A549 (cell line): ENCODE measurements around the gene DLGAP1. TPM values are rescaled to one million over a fixed set of nuclear protein-coding genes. Genes with fewer than 3 reads are reported as not detected.

Source experiments
- ATAC-seq, 2 experiments: fragments of 200-7000 bp in 1 of 2; fragments of >200 bp in 1 of 2; cut with Nextera tagmentation in 1 of 2; cut with Tn5 transposase in 1 of 2; 3 replicates each; pipeline versions ENCODE4 v1.8.0 to v1.9.1; 2018 to 2020; ENCODE audit warnings: mild to moderate bottlenecking in 1 of 2, moderate library complexity in 1 of 2
- CTCF ChIA-PET: fragments of 300-600 bp; sonication (Branson Sonifier 250); formaldehyde crosslinking; extraction: SDS; loops from one replicate; lab custom pipeline; 2021; ENCODE audit warnings: antibody characterized with exemption, inconsistent platforms; lab: Yijun Ruan, JAX
- POLR2A ChIA-PET: fragments of 350-600 bp; formaldehyde crosslinking; extraction: SDS; loops from one replicate; lab custom pipeline; 2021; ENCODE audit warnings: antibody characterized with exemption, inconsistent platforms; lab: Yijun Ruan, JAX
- DNase-seq, 2 experiments: peaks; one replicate each; pipeline versions ENCODE4 v3.0.0 to v3.0.0-alpha.2; 2011 to 2016; ENCODE audit warnings: low read depth in 1 of 2, low spot score in 1 of 2
- FAIRE-seq: peaks from 2 replicates; lab custom pipeline; 2011; peaks lifted over from hg19 to GRCh38; lab: Jason Lieb, UNC
- H3K27ac ChIP-seq, 2 experiments: fragments of >200 bp; sonication (Bioruptor Twin); formaldehyde crosslinking; 3 replicates each; pipeline ENCODE4 v1.5.1; 2016 to 2017
- H3K4me1 ChIP-seq: fragments of >200 bp; sonication (Bioruptor Twin); formaldehyde crosslinking; 3 replicates; pipeline ENCODE4 v1.6.1; 2016
- H3K4me2 ChIP-seq: fragments of >200 bp; sonication (Bioruptor Twin); formaldehyde crosslinking; 3 replicates; pipeline ENCODE4 v1.6.1; 2016
- H3K4me3 ChIP-seq: fragments of >200 bp; sonication (Bioruptor Twin); formaldehyde crosslinking; 3 replicates; pipeline ENCODE4 v1.5.1; 2016
- H3K9me3 ChIP-seq: fragments of >200 bp; sonication (Bioruptor Twin); formaldehyde crosslinking; 3 replicates; pipeline ENCODE4 v1.6.1; 2016
- BHLHE40 ChIP-seq: IDR thresholded peaks from 2 replicates; pipeline ENCODE4 v1.6.1; 2012; ENCODE audit warnings: low read depth, low read length, inconsistent platforms
- CEBPB ChIP-seq, 2 experiments: fragments of >200 bp in 1 of 2; sonication (Bioruptor Twin) in 1 of 2; formaldehyde crosslinking in 1 of 2; IDR thresholded peaks; 2 replicates each; pipeline ENCODE4 v1.6.1; 2012 to 2016
- CHD2 ChIP-seq: fragments of 150-350 bp; IDR thresholded peaks from 2 replicates; pipeline ENCODE4 v1.6.1; 2014; ENCODE audit warnings: low read length; ENCODE audit not compliant: partially characterized antibody
- CHD4 ChIP-seq: fragments of 200-600 bp; sonication (generic); IDR thresholded peaks from 2 replicates; pipeline ENCODE4 v1.6.1; 2016; ENCODE audit warnings: antibody characterized with exemption, mild to moderate bottlenecking, borderline replicate concordance
- ESRRA ChIP-seq: fragments of 150-350 bp; IDR thresholded peaks from 2 replicates; pipeline ENCODE4 v1.6.1; 2014; ENCODE audit warnings: mild to moderate bottlenecking, low read length, borderline replicate concordance
- FOSB ChIP-seq: fragments of 250-450 bp; sonication (Bioruptor Pico); IDR thresholded peaks from 2 replicates; pipeline ENCODE4 v1.5.0; 2020; ENCODE audit warnings: mild to moderate bottlenecking, moderate library complexity
- FOXS1 ChIP-seq: fragments of 250-450 bp; sonication (Bioruptor Pico); IDR thresholded peaks from 2 replicates; pipeline ENCODE4 v1.5.0; 2020; ENCODE audit warnings: mild to moderate bottlenecking, moderate library complexity
- HDAC2 ChIP-seq: fragments of 200-600 bp; sonication (generic); IDR thresholded peaks from 2 replicates; pipeline ENCODE4 v1.6.1; 2016
- HOXB13 ChIP-seq: fragments of 250-450 bp; sonication (Bioruptor Pico); IDR thresholded peaks from 2 replicates; pipeline ENCODE4 v1.5.0; 2020; ENCODE audit warnings: low read depth, mild to moderate bottlenecking, moderate library complexity
- HOXB5 ChIP-seq: fragments of 250-450 bp; sonication (Bioruptor Pico); IDR thresholded peaks from 2 replicates; pipeline ENCODE4 v1.5.0; 2020; ENCODE audit warnings: mild to moderate bottlenecking, moderate library complexity
- KDM1A ChIP-seq: fragments of 200-600 bp; sonication (generic); IDR thresholded peaks from 2 replicates; pipeline ENCODE4 v1.6.1; 2016; ENCODE audit warnings: low read depth, mild to moderate bottlenecking
- KDM5A ChIP-seq: fragments of 200-600 bp; sonication (generic); IDR thresholded peaks from 2 replicates; pipeline ENCODE4 v1.6.1; 2016; ENCODE audit warnings: antibody characterized with exemption, mild to moderate bottlenecking
- MAFK ChIP-seq: fragments of 450-650 bp; IDR thresholded peaks from 2 replicates; pipeline ENCODE4 v1.6.1; 2014; ENCODE audit not compliant: partially characterized antibody
- MAZ ChIP-seq: fragments of 150-350 bp; IDR thresholded peaks from 2 replicates; pipeline ENCODE4 v1.6.1; 2014; ENCODE audit warnings: antibody characterized with exemption, low read depth, low read length, borderline replicate concordance
- MYC ChIP-seq: IDR thresholded peaks from 2 replicates; pipeline ENCODE4 v1.6.1; 2012; ENCODE audit warnings: mild to moderate bottlenecking, inconsistent platforms, low read length, improper control_type of control experiment, borderline replicate concordance
- RAD21 ChIP-seq, 2 experiments: fragments of >200 bp in 1 of 2; sonication (Bioruptor Twin) in 1 of 2; formaldehyde crosslinking in 1 of 2; IDR thresholded peaks in 1 of 2; conservative IDR thresholded peaks in 1 of 2; 2 replicates in 1 of 2; 3 replicates in 1 of 2; pipeline ENCODE4 v1.6.1; 2012 to 2018; ENCODE audit warnings: inconsistent platforms in 1 of 2
- RARB ChIP-seq: fragments of 250-450 bp; sonication (Bioruptor Pico); IDR thresholded peaks from 2 replicates; pipeline ENCODE4 v1.8.0; 2021; ENCODE audit warnings: mild to moderate bottlenecking, moderate library complexity
- RNF2 ChIP-seq: fragments of 200-600 bp; sonication (generic); IDR thresholded peaks from 2 replicates; pipeline ENCODE4 v1.6.1; 2016; ENCODE audit warnings: low read depth, mild to moderate bottlenecking, antibody characterized with exemption, moderate library complexity, borderline replicate concordance
- SMC3 ChIP-seq: fragments of >200 bp; sonication (Bioruptor Twin); formaldehyde crosslinking; IDR thresholded peaks from 3 replicates; pipeline ENCODE4 v1.6.1; 2018; ENCODE audit warnings: inconsistent platforms
- SREBF2 ChIP-seq: fragments of 450-650 bp; IDR thresholded peaks from 2 replicates; pipeline ENCODE4 v1.6.1; 2014; ENCODE audit warnings: mild to moderate bottlenecking, moderate library complexity
- WGBS: methylation state at CpG from one replicate; pipeline ENCODE4 v1.1.6; 2017; ENCODE audit errors: missing lambda C conversion rate; 5-methylcytosine and 5-hydroxymethylcytosine counted together
- polyA plus RNA-seq, 4 experiments: library from polyadenylated mRNA; depleted of rRNA in 3 of 4; stranded (reverse); fragments of >200 nt; fragmentation: RNase III in 1 of 4; extraction: RNeasy Plus Mini Kit Qiagen cat#74134 plus additional on column Dnase treatment in 1 of 4; gene quantifications; 2 replicates in 3 of 4; 3 replicates in 1 of 4; pipeline ENCODE4 v1.2.3, GENCODE V29; 2011 to 2017
- TF ChIP-seq, protein P1 (sequence below): fragments of 250-450 bp; sonication (Bioruptor Pico); IDR thresholded peaks from 2 replicates; pipeline ENCODE4 v1.5.0; 2021; ENCODE audit warnings: mild to moderate bottlenecking, moderate library complexity, borderline replicate concordance
- TF ChIP-seq, protein P2 (sequence below): fragments of 150-350 bp; IDR thresholded peaks from 2 replicates; pipeline ENCODE4 v1.6.1; 2014; ENCODE audit warnings: low read depth, mild to moderate bottlenecking, low read length
- TF ChIP-seq, protein P3 (sequence below): IDR thresholded peaks from 2 replicates; pipeline ENCODE4 v1.6.1; 2012; ENCODE audit warnings: low read depth, borderline replicate concordance

Gene DLGAP1
- polyA plus RNA-seq, 2 of the 4 experiments (the other 2 are of a cell fraction) = 0.04 to 0.12 TPM

DNA sequence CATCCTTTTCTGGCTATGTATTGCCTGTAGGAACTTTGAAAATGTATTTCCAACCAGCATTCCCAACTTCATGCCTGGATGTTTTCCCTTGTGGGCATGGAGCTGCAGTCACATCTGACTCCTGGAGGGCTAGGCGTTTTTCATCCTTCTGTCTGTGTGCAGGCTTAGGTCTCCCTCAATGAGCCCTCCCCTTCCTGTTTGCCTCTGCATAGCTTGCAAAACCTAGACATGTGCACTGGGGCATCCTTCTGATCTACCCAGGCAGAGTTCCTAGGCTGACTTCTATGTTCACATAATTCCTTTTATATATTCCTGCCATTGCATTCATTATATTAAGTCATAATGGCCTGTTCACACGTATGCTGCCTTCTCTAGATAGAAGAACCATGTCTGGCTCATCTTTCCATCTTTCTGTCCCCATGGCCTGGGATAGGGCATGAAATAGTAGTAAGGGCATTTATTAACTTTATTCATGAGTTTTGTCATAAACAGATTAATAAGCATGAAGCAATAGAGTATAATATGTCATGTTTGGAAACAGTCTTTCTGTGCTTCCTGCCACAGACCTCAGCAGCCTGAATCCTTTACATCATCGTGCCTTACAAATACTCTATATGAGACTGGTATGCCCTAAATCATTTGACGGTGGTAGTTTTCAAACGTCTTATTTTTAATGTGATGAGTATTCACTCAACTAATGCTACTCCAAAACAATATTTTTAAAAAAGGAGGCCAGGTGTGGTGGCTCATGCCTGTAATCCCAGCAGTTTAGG, 809.5 kb downstream of the DLGAP1 start:
- ATAC-seq (no peak), FAIRE-seq (no peak), DNase-seq (no peak)
- CTCF ChIA-PET = interaction anchor here (0.9 to 8.6 kb wide), 3 partner anchors 20 to 265 kb away, joined by 3 to 61 read pairs (median 3); no protein-coding TSS in a partner anchor
- Histone ChIP-seq H3K4me1 (peaks cover 31% of the 10 kb centered on the region), H3K4me3 (no peak overlapping the region), H3K4me2 (no peak overlapping the region), H3K27ac (peak overlapping the region; percentile 47 to 100; a peak in 5 of 6 replicates), H3K9me3 (no peaks in the 10 kb centered on the region)
- POLR2A ChIA-PET = no interaction called here
- WGBS = 87% methylated on average over 5 of the region's 5 CpGs
- no peak for TF ChIP-seq SREBF2
- TF ChIP-seq RARB (CRISPR knock-in tag) = no peak
- TF ChIP-seq MAFK = no peak
- no peak for TF ChIP-seq FOXS1 (CRISPR knock-in tag)
- TF ChIP-seq, protein P1, sequence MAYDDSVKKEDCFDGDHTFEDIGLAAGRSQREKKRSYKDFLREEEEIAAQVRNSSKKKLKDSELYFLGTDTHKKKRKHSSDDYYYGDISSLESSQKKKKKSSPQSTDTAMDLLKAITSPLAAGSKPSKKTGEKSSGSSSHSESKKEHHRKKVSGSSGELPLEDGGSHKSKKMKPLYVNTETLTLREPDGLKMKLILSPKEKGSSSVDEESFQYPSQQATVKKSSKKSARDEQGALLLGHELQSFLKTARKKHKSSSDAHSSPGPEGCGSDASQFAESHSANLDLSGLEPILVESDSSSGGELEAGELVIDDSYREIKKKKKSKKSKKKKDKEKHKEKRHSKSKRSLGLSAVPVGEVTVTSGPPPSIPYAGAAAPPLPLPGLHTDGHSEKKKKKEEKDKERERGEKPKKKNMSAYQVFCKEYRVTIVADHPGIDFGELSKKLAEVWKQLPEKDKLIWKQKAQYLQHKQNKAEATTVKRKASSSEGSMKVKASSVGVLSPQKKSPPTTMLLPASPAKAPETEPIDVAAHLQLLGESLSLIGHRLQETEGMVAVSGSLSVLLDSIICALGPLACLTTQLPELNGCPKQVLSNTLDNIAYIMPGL (CRISPR knock-in tag) = no peak
- TF ChIP-seq CHD4 = no peak
- TF ChIP-seq HOXB5 (CRISPR knock-in tag) = no peak
- no peak for TF ChIP-seq SMC3
- no peak for TF ChIP-seq KDM5A
- TF ChIP-seq, protein P2, sequence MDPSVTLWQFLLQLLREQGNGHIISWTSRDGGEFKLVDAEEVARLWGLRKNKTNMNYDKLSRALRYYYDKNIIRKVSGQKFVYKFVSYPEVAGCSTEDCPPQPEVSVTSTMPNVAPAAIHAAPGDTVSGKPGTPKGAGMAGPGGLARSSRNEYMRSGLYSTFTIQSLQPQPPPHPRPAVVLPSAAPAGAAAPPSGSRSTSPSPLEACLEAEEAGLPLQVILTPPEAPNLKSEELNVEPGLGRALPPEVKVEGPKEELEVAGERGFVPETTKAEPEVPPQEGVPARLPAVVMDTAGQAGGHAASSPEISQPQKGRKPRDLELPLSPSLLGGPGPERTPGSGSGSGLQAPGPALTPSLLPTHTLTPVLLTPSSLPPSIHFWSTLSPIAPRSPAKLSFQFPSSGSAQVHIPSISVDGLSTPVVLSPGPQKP = no peak
- TF ChIP-seq, protein P3, sequence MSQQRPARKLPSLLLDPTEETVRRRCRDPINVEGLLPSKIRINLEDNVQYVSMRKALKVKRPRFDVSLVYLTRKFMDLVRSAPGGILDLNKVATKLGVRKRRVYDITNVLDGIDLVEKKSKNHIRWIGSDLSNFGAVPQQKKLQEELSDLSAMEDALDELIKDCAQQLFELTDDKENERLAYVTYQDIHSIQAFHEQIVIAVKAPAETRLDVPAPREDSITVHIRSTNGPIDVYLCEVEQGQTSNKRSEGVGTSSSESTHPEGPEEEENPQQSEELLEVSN = no peak

DNA sequence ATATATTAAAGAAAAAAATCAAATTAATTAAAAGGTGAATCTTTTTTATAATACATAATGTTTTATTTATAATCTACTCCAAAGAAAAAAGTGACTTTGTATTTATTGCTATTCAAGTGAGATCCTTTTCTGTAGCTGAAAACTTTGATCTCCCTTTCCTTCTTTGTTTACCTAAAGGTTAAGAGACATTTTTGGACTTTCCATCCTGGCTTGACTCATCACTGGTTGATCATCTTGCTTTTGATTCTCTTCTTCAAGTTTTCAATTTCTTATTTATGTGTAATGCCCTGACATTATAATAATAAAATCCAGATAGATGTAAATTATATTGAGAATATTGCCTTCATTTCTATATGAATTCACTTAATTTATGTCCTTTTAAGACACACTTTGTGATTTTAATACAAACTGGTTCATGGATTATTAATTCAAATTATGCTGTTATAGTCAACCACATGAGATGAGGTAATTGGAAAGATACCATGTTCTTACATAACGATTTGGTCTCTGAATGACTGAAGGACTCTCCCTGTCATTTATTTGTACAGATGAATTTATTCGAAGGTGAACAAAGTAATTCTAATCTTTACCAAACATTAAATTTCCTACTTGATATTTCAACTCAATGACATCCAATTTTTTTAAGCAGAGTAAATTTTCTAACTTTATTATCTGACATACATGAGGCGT, 820.7 kb downstream of the DLGAP1 start:
- WGBS = 55% methylated on average over 3 of the region's 3 CpGs
- peaks cover 29% of the 10 kb centered on the region for H3K4me1 ChIP-seq
- ChIA-PET POLR2A (no interaction called here), CTCF (interaction anchor here (1.3 to 3.8 kb wide), 3 partner anchors 8 to 31 kb away, joined by 3 to 17 read pairs (median 3); no protein-coding TSS in a partner anchor)
- TF ChIP-seq BHLHE40 = no peak
- TF ChIP-seq HOXB13 (CRISPR knock-in tag) = no peak
- TF ChIP-seq HOXB5 (CRISPR knock-in tag) = no peak
- TF ChIP-seq FOSB (CRISPR knock-in tag) = no peak
- TF ChIP-seq, protein P1 (CRISPR knock-in tag) = no peak
- TF ChIP-seq RNF2 = no peak
- no peak for TF ChIP-seq KDM1A
- no peak for TF ChIP-seq CHD2
- no peak for TF ChIP-seq KDM5A
- no peak for TF ChIP-seq HDAC2
- no peak for TF ChIP-seq CEBPB (IDR thresholded peaks at IDR 0.05)
- TF ChIP-seq RAD21 (conservative IDR thresholded peaks at IDR 0.05 in 1 of 2, IDR thresholded peaks at IDR 0.05 in 1 of 2) = no peak
- no peak for TF ChIP-seq MYC
- TF ChIP-seq ESRRA = no peak
- no peak for TF ChIP-seq MAZ
- TF ChIP-seq, protein P2 = no peak
- H3K4me3 ChIP-seq = no peak overlapping the region
- ATAC-seq (no peak), DNase-seq (no peak), FAIRE-seq (no peak)
- H3K9me3 ChIP-seq = no peaks in the 10 kb centered on the region
- peak overlapping the region; percentile 18; the same call in 2 of the 3 replicates for H3K4me2 ChIP-seq
- H3K27ac ChIP-seq = peak overlapping the region; percentile 50 to 80
